GM12801 (cell line): ENCODE data around the gene TMEM87B.

Experiments
- TF ChIP-seq, protein P1 (sequence below): IDR thresholded peaks from one replicate; pipeline ENCODE4 v1.5.1; 2011; ENCODE audit warnings: control low read depth; ENCODE audit not compliant: insufficient read length; ENCODE audit errors: extremely low read depth

Gene TMEM87B

DNA sequence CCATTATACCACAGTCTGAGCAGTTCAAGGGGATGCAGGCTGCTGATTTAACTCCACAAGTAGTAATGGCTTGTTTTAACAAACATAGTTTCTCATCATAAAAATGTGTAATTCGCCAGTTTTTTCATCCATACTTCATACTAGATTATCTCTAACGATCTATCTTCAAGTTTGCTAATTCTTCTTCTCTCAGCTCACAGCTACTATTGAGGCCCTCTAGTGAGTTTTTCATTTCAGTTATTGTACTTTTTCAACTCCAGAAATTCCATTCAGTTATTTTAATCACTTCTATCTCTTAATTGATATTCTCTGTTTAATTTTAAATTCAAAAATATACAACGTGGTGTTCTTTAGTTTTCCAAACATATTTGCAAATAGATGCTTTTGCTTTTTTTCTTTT, 20.1 kb upstream of the TMEM87B start:
- TF ChIP-seq, protein P1, sequence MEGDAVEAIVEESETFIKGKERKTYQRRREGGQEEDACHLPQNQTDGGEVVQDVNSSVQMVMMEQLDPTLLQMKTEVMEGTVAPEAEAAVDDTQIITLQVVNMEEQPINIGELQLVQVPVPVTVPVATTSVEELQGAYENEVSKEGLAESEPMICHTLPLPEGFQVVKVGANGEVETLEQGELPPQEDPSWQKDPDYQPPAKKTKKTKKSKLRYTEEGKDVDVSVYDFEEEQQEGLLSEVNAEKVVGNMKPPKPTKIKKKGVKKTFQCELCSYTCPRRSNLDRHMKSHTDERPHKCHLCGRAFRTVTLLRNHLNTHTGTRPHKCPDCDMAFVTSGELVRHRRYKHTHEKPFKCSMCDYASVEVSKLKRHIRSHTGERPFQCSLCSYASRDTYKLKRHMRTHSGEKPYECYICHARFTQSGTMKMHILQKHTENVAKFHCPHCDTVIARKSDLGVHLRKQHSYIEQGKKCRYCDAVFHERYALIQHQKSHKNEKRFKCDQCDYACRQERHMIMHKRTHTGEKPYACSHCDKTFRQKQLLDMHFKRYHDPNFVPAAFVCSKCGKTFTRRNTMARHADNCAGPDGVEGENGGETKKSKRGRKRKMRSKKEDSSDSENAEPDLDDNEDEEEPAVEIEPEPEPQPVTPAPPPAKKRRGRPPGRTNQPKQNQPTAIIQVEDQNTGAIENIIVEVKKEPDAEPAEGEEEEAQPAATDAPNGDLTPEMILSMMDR: no peak

DNA sequence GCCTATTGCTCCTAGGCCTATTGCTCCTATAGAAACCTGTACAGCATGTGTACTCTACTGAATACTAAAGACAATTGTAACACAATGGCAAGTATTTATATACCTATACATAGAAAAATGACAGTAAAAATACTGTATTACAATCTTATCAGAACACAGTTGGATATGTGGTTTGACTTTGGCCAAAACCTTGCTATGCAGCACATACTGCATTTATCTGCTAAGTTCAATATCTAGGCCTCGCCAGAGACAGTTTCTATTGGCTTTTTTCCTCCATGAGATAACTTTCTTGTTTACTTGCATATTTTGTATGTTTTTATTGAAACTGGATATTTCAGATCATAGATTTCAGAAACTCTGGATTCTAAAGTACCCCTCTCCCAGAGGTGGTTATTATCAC, 19.3 kb upstream of the TMEM87B start:
- TF ChIP-seq, protein P1: no peak

DNA sequence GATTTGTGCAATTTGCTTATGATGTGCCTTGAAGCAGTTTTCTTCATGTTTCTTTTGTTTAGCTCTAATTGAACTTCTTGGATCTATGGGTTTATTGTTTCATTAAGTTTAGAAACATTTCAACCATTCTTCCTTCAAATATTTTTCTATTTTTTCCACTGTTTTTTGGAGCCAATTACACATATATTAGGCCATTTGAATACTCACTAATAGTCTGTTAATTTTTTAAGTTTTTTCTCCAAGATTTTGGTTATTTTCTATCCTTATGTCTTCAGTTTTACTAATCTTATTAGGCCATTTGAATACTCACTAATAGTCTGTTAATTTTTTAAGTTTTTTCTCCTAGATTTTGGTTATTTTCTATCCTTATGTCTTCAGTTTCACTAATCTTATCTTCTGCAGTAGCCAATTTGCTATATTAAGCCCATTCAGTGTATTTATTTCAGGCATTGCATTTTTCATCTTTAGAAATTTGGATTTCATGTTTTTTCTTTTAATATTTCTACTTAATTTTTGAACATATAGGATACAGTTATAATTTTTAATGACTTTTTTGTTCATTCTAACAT, 9.5 kb upstream of the TMEM87B start:
- TF ChIP-seq, protein P1: no peak

DNA sequence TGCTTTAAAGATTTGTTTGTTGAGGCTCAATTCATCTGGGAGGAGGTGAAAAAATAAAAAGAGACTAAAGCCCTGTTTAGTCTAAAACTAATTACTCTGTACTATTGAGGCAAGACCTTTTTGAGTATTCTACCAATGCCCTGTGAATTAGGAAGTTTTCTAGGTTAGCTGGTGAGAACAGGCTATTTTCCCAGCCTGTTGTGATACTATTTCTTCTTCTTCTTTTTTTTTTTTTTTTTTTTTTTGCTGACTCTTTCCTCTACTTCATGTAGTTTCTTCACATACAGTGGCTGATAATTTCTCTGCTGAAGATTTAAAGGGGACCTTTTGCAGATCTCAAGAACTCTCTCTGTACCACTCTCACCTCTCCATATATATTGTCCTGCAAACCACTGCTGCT, 8.8 kb upstream of the TMEM87B start:
- TF ChIP-seq, protein P1: no peak

DNA sequence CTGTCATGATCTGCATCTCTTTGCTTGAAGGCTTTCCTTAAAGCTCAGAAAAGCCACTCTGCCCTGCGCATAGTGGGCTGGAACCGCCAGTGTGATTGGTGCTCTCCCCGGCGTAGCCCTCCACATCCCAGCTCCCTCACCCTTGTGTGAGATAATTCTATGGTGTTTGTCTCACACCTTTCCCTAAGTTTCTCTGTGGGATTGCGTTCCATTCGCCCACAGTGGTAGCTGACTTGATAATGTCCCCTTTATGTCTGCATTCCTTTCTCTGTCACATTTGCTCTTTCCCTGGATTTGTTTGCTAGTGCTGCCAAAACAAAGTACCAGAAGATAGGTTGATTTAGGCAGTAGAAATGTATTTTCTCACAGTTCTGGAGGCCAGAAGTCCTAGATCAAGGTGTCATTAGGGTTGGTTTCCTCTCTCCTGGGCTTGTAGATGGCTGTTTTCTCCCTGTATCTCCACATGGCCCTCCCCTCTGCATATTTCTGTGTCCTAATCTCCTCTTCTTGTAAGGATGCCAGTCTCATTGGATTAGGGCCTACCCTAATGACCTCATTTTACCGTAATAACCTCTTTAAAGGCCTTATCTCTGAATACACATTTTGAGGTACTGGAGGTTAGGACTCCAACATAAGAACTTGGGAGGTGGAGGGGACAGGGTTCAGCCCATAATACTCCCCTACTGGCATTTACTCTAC, 7.4 kb upstream of the TMEM87B start:
- TF ChIP-seq, protein P1: no peak

DNA sequence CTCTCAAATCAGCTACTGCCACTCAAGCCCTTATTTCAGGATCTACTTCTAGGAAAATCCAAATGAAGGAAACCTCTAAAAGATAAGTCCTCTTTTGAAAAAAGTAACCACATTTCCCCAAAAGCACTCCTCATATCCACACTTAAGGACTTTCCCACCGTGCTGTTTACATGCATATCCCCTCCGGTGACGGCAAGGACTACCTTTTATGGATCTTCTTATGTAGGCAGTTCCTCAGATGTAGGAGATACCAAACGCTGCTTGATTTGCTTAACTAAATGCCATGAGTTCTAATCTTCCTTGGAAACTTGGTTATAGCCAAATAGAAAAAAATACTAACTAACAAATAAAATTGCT, 6.9 kb upstream of the TMEM87B start:
- TF ChIP-seq, protein P1: no peak

DNA sequence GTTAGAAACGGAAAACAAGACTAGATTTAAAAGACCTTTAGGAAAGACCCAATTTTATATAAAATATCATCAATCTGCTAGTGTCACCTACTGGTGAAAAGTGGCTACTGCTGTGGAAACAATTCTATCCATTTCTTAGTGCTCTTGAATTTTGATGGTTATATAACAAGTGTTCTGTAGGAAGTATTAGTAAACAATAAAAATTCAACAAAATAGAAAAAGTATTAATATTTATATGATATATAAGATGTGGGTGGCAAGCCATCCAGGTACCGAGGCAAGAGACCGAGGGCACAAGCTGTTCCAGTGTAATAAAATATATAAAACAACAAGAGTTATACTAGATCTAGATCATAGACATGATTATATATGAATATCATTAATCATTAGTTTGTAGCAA, 6.2 kb upstream of the TMEM87B start:
- TF ChIP-seq, protein P1: no peak

DNA sequence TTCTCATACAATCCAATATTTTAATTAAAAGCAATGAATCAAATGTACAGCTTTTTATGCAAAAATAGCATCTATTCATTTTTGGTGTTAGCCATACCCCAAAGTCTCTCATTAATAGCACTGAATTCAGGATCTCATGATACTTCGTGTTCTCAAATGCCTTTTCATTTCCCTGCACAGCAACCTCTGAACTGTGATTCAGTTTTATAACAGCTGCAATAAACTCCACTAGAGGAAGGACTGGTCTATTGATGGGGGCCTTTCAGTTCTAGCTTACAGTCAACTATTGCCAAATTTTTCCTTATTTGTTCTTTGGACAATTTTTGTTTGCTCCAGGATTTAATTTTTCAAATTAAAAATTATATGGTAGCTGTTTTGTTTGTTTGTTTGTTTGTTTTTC, 4.8 kb upstream of the TMEM87B start:
- TF ChIP-seq, protein P1: no peak
